Liver (tissue), 2 donors: Measurements from ENCODE around the gene NUDT2.
A peak's percentile ranks its signal among the peaks of the same experiment; 100 is the strongest.

Source experiments
- YY1 ChIP-seq: IDR thresholded peaks from 2 replicates; pipeline ENCODE4 v1.6.1; 2016; ENCODE audit warnings: antibody characterized with exemption, mild to moderate bottlenecking
- TF ChIP-seq, protein P1 (sequence below): fragments of 150-350 bp; IDR thresholded peaks from 2 replicates; pipeline ENCODE4 v1.5.1; 2017; ENCODE audit warnings: improper control_type of control experiment, low read depth, low read length; ENCODE audit not compliant: missing input control
- TF ChIP-seq, protein P2 (sequence below): IDR thresholded peaks from 2 replicates; pipeline ENCODE4 v1.6.1; 2016; ENCODE audit warnings: antibody characterized with exemption, mild to moderate bottlenecking
- donor health status: healthy.

DNA sequence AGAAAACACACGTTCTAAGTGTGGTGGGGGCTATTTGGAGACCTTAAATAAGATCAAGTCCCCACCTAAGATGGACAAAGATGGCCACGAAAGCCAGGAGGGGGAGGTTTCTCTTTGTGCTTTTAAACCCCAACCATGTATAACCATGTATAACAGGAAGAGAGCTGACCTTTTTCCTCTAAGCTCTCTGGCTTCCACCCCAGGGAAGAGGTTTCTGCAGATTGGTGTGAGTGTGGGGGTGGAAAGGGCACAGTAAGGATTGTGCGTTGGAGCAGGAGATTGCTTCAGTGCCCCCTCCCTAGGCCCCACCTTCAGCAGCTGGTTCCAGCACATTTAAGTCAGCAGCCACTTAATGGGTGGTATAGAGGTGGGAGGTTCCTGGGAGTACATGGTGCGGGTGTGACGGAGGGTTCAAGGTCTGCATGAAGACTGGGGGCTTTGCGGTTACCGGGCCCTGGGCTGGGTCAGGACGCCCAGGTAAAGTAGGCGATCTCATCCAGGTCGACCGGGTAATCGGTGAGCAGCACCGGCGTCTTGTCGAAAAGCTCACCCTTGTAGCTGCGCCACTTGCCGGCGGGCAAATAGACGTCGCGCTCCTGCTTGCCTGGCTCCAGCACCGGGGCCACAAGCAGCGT lies 41.1 kb downstream of the NUDT2 start:
- TF ChIP-seq, protein P1, sequence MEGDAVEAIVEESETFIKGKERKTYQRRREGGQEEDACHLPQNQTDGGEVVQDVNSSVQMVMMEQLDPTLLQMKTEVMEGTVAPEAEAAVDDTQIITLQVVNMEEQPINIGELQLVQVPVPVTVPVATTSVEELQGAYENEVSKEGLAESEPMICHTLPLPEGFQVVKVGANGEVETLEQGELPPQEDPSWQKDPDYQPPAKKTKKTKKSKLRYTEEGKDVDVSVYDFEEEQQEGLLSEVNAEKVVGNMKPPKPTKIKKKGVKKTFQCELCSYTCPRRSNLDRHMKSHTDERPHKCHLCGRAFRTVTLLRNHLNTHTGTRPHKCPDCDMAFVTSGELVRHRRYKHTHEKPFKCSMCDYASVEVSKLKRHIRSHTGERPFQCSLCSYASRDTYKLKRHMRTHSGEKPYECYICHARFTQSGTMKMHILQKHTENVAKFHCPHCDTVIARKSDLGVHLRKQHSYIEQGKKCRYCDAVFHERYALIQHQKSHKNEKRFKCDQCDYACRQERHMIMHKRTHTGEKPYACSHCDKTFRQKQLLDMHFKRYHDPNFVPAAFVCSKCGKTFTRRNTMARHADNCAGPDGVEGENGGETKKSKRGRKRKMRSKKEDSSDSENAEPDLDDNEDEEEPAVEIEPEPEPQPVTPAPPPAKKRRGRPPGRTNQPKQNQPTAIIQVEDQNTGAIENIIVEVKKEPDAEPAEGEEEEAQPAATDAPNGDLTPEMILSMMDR, result no peak
- peak; percentile 35 for TF ChIP-seq YY1
- TF ChIP-seq, protein P2, sequence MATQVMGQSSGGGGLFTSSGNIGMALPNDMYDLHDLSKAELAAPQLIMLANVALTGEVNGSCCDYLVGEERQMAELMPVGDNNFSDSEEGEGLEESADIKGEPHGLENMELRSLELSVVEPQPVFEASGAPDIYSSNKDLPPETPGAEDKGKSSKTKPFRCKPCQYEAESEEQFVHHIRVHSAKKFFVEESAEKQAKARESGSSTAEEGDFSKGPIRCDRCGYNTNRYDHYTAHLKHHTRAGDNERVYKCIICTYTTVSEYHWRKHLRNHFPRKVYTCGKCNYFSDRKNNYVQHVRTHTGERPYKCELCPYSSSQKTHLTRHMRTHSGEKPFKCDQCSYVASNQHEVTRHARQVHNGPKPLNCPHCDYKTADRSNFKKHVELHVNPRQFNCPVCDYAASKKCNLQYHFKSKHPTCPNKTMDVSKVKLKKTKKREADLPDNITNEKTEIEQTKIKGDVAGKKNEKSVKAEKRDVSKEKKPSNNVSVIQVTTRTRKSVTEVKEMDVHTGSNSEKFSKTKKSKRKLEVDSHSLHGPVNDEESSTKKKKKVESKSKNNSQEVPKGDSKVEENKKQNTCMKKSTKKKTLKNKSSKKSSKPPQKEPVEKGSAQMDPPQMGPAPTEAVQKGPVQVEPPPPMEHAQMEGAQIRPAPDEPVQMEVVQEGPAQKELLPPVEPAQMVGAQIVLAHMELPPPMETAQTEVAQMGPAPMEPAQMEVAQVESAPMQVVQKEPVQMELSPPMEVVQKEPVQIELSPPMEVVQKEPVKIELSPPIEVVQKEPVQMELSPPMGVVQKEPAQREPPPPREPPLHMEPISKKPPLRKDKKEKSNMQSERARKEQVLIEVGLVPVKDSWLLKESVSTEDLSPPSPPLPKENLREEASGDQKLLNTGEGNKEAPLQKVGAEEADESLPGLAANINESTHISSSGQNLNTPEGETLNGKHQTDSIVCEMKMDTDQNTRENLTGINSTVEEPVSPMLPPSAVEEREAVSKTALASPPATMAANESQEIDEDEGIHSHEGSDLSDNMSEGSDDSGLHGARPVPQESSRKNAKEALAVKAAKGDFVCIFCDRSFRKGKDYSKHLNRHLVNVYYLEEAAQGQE, result no peak
